Neural cell (in vitro differentiated cells): ENCODE results near the gene RNU6-7.

Source experiments
- CTCF ChIP-seq: fragments of 450-650 bp; IDR thresholded peaks from 2 replicates; pipeline ENCODE4 v1.5.1; 2014; ENCODE audit warnings: antibody characterized with exemption, mild to moderate bottlenecking, moderate library complexity; ENCODE audit not compliant: poor library complexity, severe bottlenecking
- MXI1 ChIP-seq: fragments of 450-650 bp; conservative IDR thresholded peaks from 2 replicates; pipeline ENCODE4 v1.6.1; 2014; ENCODE audit warnings: antibody characterized with exemption, mild to moderate bottlenecking; ENCODE audit not compliant: poor library complexity, severe bottlenecking
- SMC3 ChIP-seq: fragments of 450-650 bp; conservative IDR thresholded peaks from 2 replicates; pipeline ENCODE4 v1.6.1; 2014; ENCODE audit warnings: antibody characterized with exemption, mild to moderate bottlenecking, moderate library complexity; ENCODE audit not compliant: poor library complexity
- TAF1 ChIP-seq: IDR thresholded peaks from 2 replicates; pipeline ENCODE4 v1.6.1; 2012; ENCODE audit warnings: low read depth

- TF ChIP-seq CTCF (no peak), MXI1 (no peak), TAF1 (no peak), SMC3 (no peak)
Observed at GRCh38 chr14:32249371-32249770, 47.5 kb downstream of the RNU6-7 start.
